ENCODE results near the gene CNNM1.

GRCh38 chr10:99422529-99423096 is 93.5 kb downstream of the CNNM1 start:
- TF ChIP-seq CTCF (IDR thresholded peaks at IDR 0.05): no peak
- no peak for TF ChIP-seq POLR2AphosphoS5 (IDR thresholded peaks at IDR 0.05)
